ENCODE data around the gene IFNA6. TPM values are rescaled to one million over a fixed set of nuclear protein-coding genes. Genes with fewer than 3 reads are reported as not detected.
"Not testable (repeated sequence)": the region's sequence is repeated elsewhere in the genome, so short reads cannot be mapped to it uniquely, and the experiment has no call there.

The IFNA6 gene
- total and polyA plus RNA-seq, 2 donors from 2014 or later = not detected

- no peak overlapping the region for H3K27ac ChIP-seq (ENCODE audit: low read depth in 2 of 2, low read length in 2 of 2)
- no peak for TF ChIP-seq CTCF (IDR thresholded peaks at IDR 0.05; ENCODE audit: borderline replicate concordance, extremely low read depth, insufficient read depth)
- H3K9me3 ChIP-seq (ENCODE audit: control insufficient read depth in 2 of 3, insufficient read depth in 1 of 3, low read length in 3 of 3) = no peaks in the 10 kb centered on the region
- H3K4me3 ChIP-seq (ENCODE audit: low read length in 3 of 3) = no peak overlapping the region
- FAIRE-seq (no peak), DNase-seq (no peak)
- H3K27me3 ChIP-seq (ENCODE audit: control insufficient read depth, insufficient read depth, low read length) = no peaks in the 10 kb centered on the region
- H3K9ac ChIP-seq (ENCODE audit: low read length in 3 of 3) = no peak overlapping the region
- intact Hi-C loops (cut with DNase I) = no loop called here
- H3K36me3 ChIP-seq (ENCODE audit: control insufficient read depth in 2 of 3, insufficient read depth in 3 of 3, low read length in 3 of 3) = no peaks in the 10 kb centered on the region
- no peaks in the 10 kb centered on the region for H3K4me1 ChIP-seq (ENCODE audit: control insufficient read depth in 2 of 3, insufficient read depth in 2 of 3, low read depth in 1 of 3, low read length in 3 of 3)
Observed at GRCh38 chr9:21383627-21384026, 32.9 kb upstream of the IFNA6 start.

GRCh38 chr9:21381448-21382339 is 31.0 kb upstream of the IFNA6 start:
- no peak overlapping the region for H3K27ac ChIP-seq (ENCODE audit: low read depth in 2 of 2, low read length in 2 of 2)
- no peaks in the 10 kb centered on the region for H3K27me3 ChIP-seq (ENCODE audit: control insufficient read depth, insufficient read depth, low read length)
- DNase-seq (peak in 1 of 5 donors; percentile 8), FAIRE-seq (no peak)
- H3K4me3 ChIP-seq (ENCODE audit: low read length in 3 of 3) = no peak overlapping the region
- no peak overlapping the region for H3K9ac ChIP-seq (ENCODE audit: low read length in 3 of 3)
- no peaks in the 10 kb centered on the region for H3K36me3 ChIP-seq (ENCODE audit: control insufficient read depth in 2 of 3, insufficient read depth in 3 of 3, low read length in 3 of 3)
- no peak for TF ChIP-seq CTCF (IDR thresholded peaks at IDR 0.05; ENCODE audit: borderline replicate concordance, extremely low read depth, insufficient read depth)
- intact Hi-C loops (cut with DNase I) = no loop called here
- H3K4me1 ChIP-seq (ENCODE audit: control insufficient read depth in 2 of 3, insufficient read depth in 2 of 3, low read depth in 1 of 3, low read length in 3 of 3) = no peaks in the 10 kb centered on the region
- no peaks in the 10 kb centered on the region for H3K9me3 ChIP-seq (ENCODE audit: control insufficient read depth in 2 of 3, insufficient read depth in 1 of 3, low read length in 3 of 3)

- intact Hi-C loops (cut with DNase I); H3K27me3 ChIP-seq (ENCODE audit: control insufficient read depth, insufficient read depth, low read length); H3K9ac ChIP-seq (ENCODE audit: low read length in 3 of 3); FAIRE-seq; DNase-seq; H3K4me3 ChIP-seq (ENCODE audit: low read length in 3 of 3); H3K9me3 ChIP-seq (ENCODE audit: control insufficient read depth in 2 of 3, insufficient read depth in 1 of 3, low read length in 3 of 3); H3K36me3 ChIP-seq (ENCODE audit: control insufficient read depth in 2 of 3, insufficient read depth in 3 of 3, low read length in 3 of 3); H3K4me1 ChIP-seq (ENCODE audit: control insufficient read depth in 2 of 3, insufficient read depth in 2 of 3, low read depth in 1 of 3, low read length in 3 of 3); H3K27ac ChIP-seq (ENCODE audit: low read depth in 2 of 2, low read length in 2 of 2): not testable (repeated sequence)
Observed at GRCh38 chr9:21371467-21371866, 20.8 kb upstream of the IFNA6 start.

- Histone ChIP-seq H3K36me3 (ENCODE audit: control insufficient read depth in 2 of 3, insufficient read depth in 3 of 3, low read length in 3 of 3) (no peaks in the 10 kb centered on the region), H3K4me1 (ENCODE audit: control insufficient read depth in 2 of 3, insufficient read depth in 2 of 3, low read depth in 1 of 3, low read length in 3 of 3) (no peaks in the 10 kb centered on the region), H3K27ac (ENCODE audit: low read depth in 2 of 2, low read length in 2 of 2) (no peak within 1 kb of the TSS), H3K4me3 (ENCODE audit: low read length in 3 of 3) (no peak within 1 kb of the TSS), H3K9me3 (ENCODE audit: control insufficient read depth in 2 of 3, insufficient read depth in 1 of 3, low read length in 3 of 3) (no peaks in the 10 kb centered on the region), H3K27me3 (ENCODE audit: control insufficient read depth, insufficient read depth, low read length) (no peaks in the 10 kb centered on the region), H3K9ac (ENCODE audit: low read length in 3 of 3) (no peak within 1 kb of the TSS)
- no peak for TF ChIP-seq CTCF (IDR thresholded peaks at IDR 0.05; ENCODE audit: borderline replicate concordance, extremely low read depth, insufficient read depth)
- FAIRE-seq = no peak
- intact Hi-C loops (cut with DNase I) = no loop called here
- DNase-seq = no peak
Observed at GRCh38 chr9:21367957-21368356, 17.3 kb upstream of the IFNA6 start, which contains the start of gene IFNA13. Gene IFNA13, minus strand, starts transcription at chr9:21368057. Its CDS starts 47 bp downstream, at chr9:21368010.

- H3K4me1 ChIP-seq (ENCODE audit: control insufficient read depth in 2 of 3, insufficient read depth in 2 of 3, low read depth in 1 of 3, low read length in 3 of 3); H3K9ac ChIP-seq (ENCODE audit: low read length in 3 of 3); H3K4me3 ChIP-seq (ENCODE audit: low read length in 3 of 3); DNase-seq; intact Hi-C loops (cut with DNase I); H3K27me3 ChIP-seq (ENCODE audit: control insufficient read depth, insufficient read depth, low read length); H3K9me3 ChIP-seq (ENCODE audit: control insufficient read depth in 2 of 3, insufficient read depth in 1 of 3, low read length in 3 of 3); H3K27ac ChIP-seq (ENCODE audit: low read depth in 2 of 2, low read length in 2 of 2); H3K36me3 ChIP-seq (ENCODE audit: control insufficient read depth in 2 of 3, insufficient read depth in 3 of 3, low read length in 3 of 3): not testable (repeated sequence)
- FAIRE-seq = peak; percentile 38
Observed at GRCh38 chr9:21367169-21367568, 16.5 kb upstream of the IFNA6 start.

All from kidney (tissue), 14 donors.